Stimulated activated CD4-positive, alpha-beta T cell treated with anti-CD3 and anti-CD28 coated beads, TNF-alpha, amount 100 ng/mL, for 4 hours (primary cell): ENCODE measurements around the gene ZBTB5.
"Not testable (repeated sequence)": the region's sequence is repeated elsewhere in the genome, so short reads cannot be mapped to it uniquely, and the experiment has no call there.

ENCODE experiments used
- DNase-seq, 3 experiments: peaks; one replicate each; pipeline ENCODE4 v3.0.0-alpha.2; 2020; ENCODE audit warnings: low read depth in 3 of 3

Gene ZBTB5

DNA sequence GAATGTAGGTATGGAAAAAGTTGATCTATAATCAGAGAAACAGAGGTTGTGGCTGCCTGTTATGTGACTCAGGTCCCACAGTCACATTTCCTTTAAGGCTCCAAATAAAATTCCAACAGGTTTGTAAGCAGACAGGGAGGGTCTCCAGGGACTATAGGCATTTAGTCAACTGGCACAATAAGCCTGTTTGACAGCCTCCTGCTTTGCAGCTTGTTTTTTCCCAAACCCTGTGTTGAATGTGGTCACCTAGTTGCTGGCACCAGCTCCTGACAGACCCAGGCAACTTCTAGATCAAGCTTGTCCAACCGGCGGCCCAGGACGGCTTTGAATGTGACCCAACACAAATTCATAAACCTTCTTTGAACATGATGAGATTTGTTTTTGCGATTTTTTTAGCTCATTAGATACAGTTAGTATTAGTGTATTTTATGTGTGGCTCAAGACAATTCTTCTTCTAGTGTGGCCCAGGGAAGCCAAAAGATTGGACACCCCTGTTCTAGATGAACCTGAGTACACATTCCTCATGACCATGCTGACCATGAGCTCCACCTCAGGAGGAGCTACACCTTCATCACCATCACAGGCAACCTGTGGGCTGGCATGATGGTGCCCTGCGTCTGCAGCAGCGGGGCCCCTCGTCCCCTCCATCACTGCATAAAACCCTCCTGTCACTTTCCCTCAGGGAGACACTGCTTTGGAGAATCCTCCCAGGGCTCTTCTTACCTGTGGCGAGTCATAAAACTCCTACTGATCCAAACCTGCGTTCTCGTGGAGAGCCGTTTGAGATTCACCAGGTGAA lies 58.4 kb downstream of the ZBTB5 start:
- no peak for DNase-seq

DNA sequence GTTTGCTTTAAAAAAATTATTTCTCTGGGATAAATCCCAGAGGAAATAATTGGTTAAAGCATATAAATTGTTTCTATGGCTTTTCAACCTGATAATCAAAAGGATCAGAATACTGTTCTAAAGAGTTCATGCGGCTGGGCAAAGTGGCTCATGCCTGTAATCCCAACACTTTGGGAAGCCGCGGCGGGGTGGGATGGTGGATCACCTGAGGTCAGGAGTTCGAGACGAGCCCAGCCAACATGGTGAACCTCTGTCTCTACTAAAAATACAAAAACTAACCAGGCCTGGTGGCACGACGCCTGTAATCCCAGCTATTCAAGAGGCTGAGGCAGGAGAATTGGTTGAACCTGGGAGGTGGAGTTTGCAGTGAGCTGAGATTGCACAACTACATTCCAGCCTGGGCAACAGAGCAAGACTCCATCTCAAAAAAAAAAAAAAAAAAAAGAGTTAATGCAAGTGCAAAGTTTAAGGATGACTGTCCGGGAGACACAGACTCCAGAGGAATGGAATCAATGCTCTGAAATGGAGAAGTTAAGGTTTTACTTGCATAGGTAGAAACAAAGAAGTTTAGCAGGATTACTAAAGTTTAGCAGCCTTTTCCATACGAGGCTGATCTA lies 59.4 kb downstream of the ZBTB5 start:
- DNase-seq: no peak

DNA sequence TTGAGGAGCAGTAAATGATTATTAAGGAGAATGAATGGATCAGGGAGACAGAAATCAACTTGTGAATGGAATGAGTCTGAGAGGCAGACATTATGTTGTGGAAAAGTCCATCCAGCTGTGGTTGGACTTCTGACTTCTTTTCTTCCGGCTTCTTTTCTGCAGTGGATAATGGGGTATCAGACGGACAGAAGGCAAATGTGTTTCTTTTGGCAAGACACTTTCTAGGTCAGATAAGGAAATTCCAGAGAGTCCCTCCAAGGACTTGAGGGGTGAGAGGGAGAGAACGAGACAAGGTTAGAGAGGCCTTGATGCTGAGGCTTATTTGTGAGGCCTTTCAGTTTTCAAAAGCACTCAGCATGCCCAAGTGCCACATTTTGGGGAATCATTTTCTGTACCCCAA lies 59.9 kb downstream of the ZBTB5 start:
- no peak for DNase-seq

DNA sequence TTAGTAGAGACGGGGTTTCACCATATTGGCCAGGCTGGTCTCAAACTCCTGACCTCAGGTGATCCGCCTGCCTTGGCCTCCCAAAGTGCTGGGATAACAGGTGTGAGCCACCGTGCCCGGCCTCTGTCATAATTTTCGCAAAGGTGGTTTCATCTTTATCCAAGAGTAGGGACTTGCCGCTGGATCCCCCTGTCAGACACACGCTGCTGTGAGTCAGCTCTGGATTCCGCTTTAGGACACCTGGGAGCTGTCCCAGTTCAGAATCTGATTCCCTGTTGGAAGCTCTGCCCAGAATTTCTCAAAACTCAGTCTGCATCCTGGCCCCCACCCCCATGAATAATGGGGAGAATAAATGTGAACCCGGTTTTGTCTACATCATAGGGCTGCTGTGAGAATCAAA lies 60.7 kb downstream of the ZBTB5 start:
- no peak for DNase-seq

DNA sequence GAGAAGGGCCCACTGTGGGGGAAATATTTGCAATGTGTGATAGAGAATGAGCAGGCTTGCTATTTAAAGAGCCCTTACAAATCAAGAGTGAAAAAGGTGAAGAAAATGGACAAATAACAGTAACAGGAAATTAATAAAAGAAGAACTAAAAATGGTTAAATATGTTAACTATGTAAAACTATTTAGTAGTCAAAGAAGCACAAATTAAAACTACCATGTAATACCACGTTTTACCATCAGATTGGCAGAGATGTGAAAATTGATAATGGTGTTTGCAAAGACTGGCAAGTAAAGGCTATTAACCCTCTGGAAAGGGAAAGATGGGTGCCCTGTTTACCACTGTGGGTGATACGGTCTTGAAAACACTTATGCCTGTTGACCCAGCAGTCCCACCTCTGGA lies 65.9 kb downstream of the ZBTB5 start:
- no peak for DNase-seq

DNA sequence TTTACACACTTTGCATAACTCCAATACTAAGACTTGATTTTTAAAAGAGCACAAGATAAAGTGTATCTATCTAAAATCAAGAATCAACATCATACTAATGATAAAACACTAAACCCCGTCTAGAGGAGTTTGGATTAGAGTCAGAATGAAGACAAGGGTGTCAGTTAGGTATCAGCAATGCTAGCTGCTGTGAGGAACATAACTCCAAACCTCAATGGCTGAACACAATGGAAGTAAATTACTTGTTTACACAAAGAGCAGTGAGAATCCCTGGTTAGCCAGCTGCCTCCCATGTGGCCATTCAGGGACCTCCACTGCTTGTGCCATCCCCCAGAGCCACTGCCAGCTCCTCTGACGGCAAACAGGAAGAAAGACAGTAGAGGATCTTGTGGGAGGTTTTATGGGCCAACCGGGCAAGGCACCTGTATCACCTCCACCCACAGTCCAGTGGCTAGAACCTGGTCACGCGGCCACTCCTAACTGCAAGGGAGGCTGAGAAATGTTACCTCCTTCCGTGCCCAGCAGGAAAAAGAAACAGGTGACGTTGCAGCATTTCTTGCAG lies 66.7 kb downstream of the ZBTB5 start:
- no peak for DNase-seq

DNA sequence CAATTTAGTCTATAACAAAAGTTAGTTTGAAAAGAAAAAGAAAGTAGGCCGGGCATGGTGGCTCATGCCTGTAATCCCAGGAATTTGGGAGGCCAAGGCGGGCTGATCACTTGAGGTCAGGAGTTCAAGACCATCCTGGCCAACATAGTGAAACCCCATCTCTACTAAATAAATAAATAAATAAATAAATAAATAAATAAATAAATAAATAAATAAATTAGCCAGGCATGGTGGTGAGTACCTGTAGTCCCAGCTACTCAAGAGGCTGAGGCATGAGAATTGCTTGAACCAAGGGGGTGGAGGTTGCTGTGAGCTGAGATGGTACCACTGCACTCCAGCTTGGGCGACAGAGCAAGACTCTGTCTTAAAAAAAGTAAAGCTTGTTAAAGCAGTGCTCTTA lies 67.3 kb downstream of the ZBTB5 start:
- DNase-seq: not testable (repeated sequence)

DNA sequence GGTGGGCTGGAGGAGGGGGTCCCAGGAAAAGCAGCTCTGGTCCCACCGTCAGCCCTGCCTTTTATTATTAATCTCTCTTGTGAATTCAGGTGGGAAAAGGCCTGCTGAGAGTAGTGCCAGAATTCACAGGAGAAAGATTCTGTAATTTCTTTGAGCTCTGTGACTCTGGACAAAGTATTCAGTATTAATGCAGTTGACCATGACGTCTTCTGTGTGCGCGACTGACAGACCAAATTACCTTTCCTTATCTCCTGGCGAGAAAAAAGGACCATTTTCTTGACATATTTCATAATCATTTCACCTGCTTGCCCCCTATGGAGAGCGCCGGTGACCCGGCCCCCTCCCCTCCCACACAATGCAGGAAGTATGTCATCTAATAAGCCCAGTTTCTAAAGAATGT lies 69.6 kb downstream of the ZBTB5 start:
- no peak for DNase-seq

DNA sequence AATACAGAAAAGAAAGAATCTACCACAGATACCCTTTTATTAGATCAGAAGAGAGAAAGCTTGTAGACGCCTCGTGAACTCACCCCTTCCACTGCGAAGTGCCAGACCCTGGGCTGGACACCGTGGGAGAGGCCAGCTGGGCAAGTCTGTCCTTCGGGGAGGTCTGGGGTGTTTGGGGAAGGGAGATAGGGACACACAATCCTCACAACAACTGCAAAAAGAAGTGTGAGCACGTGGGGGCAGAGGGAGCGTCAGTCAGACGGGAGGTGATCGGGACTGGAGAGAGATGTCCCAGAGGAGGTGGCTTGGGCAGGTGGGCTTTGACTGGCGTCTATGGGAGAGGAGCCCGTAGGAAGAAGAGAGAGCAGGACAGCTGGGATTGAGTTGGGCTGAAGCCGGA lies 70.0 kb downstream of the ZBTB5 start:
- no peak for DNase-seq

DNA sequence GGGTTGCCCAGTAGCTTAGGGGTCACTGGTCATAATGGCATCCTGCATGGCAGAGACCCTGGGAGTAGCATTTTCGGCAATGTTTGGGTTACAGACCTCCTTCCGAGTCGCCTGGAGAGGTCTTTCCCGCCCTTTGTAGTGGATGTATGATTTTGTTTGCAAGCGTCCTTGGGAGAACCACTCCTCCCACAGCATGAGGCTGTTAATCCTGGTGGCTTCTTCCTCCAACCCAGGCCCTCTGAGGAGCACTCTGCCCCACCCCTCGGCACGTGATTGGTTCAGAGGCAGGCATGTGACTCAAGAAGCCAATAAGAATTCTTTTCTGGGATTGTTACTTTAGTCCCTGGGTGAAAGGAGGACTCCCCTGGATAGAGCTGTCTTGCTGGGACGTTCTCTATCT lies 73.0 kb downstream of the ZBTB5 start:
- DNase-seq: no peak

DNA sequence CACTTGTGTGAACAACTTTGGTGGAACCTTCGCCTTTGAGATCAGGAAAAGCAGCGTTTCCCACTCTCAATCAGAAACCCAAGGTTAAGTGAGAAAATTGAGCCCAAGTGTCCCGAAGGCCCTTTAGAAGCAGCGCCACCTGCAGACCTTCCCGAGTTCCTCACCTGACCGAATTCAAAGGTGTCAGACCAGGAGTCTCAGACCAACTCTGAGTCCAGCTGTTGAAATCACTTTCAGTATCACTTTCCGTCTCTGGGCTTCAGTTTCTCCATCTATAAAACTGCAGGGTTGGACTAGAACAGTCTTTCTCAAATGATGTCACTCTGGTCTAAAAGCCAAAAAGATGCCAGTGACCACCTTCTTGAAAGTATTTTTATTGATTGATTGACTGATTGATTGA lies 74.5 kb downstream of the ZBTB5 start:
- no peak for DNase-seq
